ENCODE measurements around the gene ANO2.

The ANO2 gene

GRCh38 chr12:5952031-5952430, 7.0 kb upstream of the ANO2 start:
- TF ChIP-seq CTCF (IDR thresholded peaks at IDR 0.05; ENCODE audit: low read depth, low read length, missing control alignments) = no peak
- H3K4me3 ChIP-seq (ENCODE audit: low read depth, low read length) = no peak overlapping the region
- no peak for DNase-seq (ENCODE audit: low read depth)

- TF ChIP-seq CTCF (IDR thresholded peaks at IDR 0.05; ENCODE audit: low read depth, low read length, missing control alignments) = no peak
- DNase-seq (ENCODE audit: low read depth) = no peak
- H3K4me3 ChIP-seq (ENCODE audit: low read depth, low read length) = no peak overlapping the region
Measured at GRCh38 chr12:5948696-5949095, 3.6 kb upstream of the ANO2 start.

GRCh38 chr12:5947006-5947405, 1.9 kb upstream of the ANO2 start:
- DNase-seq (ENCODE audit: low read depth) = no peak
- TF ChIP-seq CTCF (IDR thresholded peaks at IDR 0.05; ENCODE audit: low read depth, low read length, missing control alignments) = no peak
- H3K4me3 ChIP-seq (ENCODE audit: low read depth, low read length) = no peak overlapping the region

GRCh38 chr12:5946388-5946787, 1.3 kb upstream of the ANO2 start:
- no peak overlapping the region for H3K4me3 ChIP-seq (ENCODE audit: low read depth, low read length)
- DNase-seq (ENCODE audit: low read depth) = no peak
- no peak for TF ChIP-seq CTCF (IDR thresholded peaks at IDR 0.05; ENCODE audit: low read depth, low read length, missing control alignments)

GRCh38 chr12:5944688-5945070, 380 bp downstream of the ANO2 start:
- no peak overlapping the region for H3K4me3 ChIP-seq (ENCODE audit: low read depth, low read length)
- DNase-seq (ENCODE audit: low read depth) = no peak
- TF ChIP-seq CTCF (IDR thresholded peaks at IDR 0.05; ENCODE audit: low read depth, low read length, missing control alignments) = no peak

GRCh38 chr12:5944053-5944452, 1.0 kb downstream of the ANO2 start:
- TF ChIP-seq CTCF (IDR thresholded peaks at IDR 0.05; ENCODE audit: low read depth, low read length, missing control alignments) = no peak
- no peak overlapping the region for H3K4me3 ChIP-seq (ENCODE audit: low read depth, low read length)
- DNase-seq (ENCODE audit: low read depth) = no peak

GRCh38 chr12:5941907-5942306, 3.2 kb downstream of the ANO2 start:
- DNase-seq (ENCODE audit: low read depth) = no peak
- no peak overlapping the region for H3K4me3 ChIP-seq (ENCODE audit: low read depth, low read length)
- TF ChIP-seq CTCF (IDR thresholded peaks at IDR 0.05; ENCODE audit: low read depth, low read length, missing control alignments) = no peak

Measured in GM12864 (cell line).